Activated gamma-delta T cell (primary cell): Measurements from ENCODE around the gene PBX1.

Source experiments
- DNase-seq: peaks from one replicate; lab custom pipeline; 2025; lab: John Stamatoyannopoulos, UW

The PBX1 gene

DNA sequence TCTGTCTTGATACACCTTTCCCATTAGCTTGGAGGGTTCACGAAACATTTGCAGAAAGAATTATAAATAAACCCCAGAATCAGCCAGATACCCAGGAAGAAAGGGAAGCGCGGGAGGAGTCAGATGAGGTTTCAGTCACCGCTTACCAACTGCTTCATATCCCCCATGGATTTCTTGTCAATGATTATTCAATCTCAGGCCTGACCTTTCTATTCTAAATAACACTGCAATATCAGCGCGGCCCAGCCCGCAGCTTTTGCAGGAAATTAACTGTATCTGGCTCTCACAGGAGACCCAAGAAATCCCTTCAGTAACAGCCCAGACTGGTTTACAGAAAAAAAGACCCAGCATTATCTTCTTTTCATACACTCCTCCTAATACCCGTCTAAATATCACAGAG, 308.6 kb downstream of the PBX1 start:
- no peak for DNase-seq

DNA sequence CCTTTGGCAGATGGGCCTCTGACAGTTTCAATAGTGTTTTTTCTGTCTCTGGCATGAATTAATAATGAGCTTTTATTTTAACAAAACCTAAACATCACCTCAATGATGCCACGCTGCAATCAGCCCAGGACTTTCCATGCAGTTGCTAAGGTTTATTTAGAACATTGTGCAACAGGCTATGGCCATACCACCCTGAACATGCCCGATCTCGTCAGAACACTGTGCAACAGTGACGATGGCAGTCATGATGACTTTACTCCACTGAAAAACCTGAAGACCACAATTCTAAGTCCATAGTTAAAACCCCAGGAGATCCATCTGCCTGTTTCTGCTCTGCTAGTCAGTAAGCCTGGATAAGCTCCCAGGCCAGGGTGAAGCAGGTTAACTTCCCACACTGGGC, 310.0 kb downstream of the PBX1 start:
- DNase-seq, result no peak

DNA sequence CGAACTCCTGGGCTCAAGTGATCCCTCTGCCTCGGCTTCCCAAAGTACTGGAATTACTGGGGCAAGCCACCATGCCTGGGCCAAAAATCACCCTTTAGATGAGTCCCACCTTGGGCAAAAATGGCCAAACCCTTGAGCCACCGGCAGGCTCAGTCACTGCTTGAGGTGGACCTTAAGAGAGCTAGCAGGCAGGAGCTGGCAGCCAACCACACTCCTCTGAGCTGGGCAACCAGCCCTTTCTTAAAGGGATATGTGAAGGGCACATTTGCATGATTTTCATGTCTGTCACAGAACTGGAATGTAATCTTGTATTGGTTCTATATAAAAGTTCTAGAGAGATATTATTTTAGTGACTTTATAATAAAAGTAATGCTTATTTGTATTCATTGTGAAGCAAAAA, 316.5 kb downstream of the PBX1 start:
- DNase-seq, result no peak

DNA sequence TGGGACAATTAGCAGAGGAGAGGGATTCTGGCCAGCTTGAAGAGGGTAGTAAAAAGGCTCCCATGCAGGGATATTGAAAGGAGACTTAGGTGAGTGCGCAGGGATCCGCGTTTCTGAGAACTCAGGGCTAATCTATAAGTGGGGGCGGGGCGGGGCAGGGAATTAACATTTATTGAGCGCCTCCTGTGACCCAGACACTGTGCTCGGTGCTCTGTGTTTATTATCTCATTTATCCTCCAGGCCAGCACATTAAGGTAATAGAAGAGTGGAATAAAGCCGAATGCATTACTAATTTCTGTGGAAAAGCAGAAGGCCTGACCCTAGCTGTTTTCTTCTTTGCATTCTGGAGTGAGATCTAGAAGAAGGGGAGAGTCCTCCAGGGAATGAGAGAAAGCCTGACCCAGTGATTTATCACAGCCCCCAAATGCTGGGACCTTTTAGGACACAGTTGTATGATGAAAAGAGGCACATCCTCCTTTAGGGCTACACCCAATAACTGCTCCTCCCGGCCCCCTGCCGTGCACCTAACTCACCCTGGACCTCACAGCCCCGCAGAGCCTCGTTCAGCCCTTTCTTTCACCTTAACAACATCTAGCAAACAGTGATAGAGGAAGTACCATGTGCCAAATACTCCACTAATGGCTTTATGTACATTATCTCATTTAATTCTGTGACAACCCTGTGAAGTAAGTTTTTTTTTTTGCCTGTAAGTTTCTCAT, 317.6 kb downstream of the PBX1 start:
- DNase-seq, result no peak

DNA sequence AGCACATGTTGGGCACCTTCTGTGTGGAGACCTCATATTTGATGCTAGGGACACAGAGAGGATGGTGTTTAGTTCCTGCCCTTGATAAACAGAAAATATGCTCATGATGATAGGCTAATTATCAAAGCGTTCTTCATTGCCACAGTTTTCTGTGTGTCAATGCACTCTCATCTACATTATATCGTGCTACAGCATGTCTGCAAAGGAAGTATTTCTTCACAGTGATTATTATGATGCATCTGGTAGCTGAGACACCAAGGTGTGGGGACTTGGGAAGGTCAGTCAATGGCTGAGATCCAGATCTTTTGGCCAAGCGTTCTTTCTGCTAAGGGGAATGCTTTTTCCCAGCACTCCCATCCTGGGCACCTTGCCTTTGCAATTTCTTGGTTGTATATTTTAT, 321.2 kb downstream of the PBX1 start:
- DNase-seq, result no peak

DNA sequence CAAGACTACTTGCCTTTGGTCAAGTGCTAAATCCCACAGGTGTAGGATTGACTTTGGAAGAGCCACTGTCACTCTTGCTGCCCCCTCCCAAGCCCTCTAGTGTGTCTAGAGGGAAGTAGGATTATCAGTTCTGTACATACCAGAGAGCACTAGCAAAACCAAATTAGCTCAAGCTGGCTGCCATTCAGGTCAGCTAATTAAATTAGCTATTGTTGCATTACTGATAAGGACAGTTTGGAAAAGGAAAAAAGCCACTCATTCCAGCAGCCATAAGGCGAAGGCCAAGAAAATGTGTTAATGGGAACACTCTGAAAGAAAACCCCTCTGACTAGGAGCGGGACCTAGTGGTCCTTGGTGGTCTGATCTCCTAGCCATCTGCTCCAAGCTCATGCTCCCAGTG, 321.7 kb downstream of the PBX1 start:
- no peak for DNase-seq

DNA sequence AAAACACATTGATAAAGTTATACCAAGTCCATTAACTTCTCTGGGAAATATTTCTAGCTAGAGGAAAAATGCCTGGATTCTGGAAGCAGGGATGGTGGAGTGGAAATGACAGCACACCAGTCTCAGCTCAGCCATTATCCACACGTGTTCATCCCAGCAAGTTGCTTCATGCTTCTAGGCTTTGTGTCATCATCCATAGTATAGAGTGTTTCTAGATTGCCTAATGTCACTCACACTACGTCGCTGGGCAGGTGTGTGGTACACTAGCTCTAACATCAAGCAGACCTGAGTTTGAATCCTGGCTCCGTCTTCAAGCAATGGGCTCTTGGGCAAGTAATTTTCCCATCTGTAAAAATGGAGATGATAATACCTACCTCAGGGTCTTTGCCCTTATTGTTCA, 326.3 kb downstream of the PBX1 start:
- no peak for DNase-seq

DNA sequence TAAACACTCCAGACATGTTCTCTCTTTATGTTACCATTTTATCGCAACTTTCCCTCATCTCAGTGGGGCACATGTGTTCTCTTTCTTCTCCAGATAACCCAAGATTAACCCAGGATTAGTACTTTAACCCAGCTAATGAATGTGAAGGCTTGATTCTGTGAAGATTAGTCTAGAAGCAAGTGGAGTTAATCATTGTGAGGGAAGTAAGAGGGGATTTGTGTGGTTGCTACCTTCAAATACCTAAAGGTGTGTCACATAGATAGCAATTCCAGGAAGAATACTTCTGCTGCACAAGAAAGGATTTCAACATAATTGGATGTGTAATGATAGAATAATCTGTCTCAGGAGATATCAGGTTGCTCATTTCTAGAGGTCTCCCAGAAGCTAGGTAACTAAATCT, 327.1 kb downstream of the PBX1 start:
- no peak for DNase-seq

DNA sequence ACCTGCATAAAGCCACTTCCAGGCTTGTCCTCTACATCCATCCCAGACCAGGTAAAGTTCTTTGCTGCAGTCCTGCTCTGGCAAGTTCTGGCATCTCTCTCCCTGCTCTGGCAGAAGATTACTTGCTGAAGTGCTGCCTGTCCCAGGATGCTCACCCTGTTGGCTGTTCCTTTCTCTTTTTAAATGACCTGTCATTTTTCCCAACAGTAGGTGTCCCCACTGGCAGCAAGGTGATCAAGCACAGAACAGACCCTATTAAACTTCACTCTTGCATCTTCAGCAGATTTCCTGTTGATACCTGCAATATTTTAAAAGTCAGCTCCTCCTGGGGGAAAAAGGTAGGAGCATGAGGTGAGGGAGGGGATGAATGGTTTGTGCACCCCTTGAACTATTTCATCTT, 332.6 kb downstream of the PBX1 start:
- no peak for DNase-seq

DNA sequence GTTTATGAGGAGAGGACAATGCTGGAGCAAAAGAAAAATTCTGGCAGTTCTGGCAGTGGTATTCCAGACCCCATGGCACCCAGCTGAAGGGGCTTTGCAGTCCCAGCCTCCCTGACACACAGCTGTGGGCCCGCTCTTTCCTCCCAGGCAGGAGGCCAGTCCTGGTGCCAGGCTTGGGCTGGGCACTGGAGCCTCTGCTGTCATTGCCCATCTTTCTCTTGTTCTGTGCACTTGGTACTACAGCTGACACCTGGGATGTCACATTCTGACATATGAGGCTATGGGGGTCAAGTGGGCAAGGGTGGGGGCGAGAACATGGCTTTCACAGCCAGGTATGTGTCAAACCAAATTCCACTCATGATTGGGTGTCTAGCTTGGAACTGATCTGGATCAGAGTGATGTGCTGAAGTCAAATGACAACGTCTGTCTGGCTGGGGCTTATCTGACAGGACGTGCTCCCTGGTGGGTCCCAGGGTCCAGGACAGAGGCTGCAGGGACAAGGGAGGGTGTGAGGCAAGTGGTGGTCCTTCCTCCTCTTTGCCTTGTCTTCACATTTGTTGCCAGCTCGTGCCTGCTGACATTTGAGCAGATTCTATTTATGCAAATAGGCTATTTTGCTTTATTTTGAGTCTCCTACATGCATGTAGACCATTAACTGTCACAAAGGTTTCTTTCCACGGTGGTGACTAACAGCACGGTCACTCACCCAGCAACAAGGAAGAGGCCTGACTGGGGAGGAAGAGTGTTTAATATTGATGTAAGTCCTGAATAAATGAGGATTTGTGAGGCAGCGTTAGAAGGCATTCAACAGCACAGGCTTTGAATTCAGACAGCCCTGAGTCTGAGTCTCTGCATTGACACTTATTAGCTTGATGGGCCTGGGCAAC, 336.3 kb downstream of the PBX1 start:
- DNase-seq, result no peak

DNA sequence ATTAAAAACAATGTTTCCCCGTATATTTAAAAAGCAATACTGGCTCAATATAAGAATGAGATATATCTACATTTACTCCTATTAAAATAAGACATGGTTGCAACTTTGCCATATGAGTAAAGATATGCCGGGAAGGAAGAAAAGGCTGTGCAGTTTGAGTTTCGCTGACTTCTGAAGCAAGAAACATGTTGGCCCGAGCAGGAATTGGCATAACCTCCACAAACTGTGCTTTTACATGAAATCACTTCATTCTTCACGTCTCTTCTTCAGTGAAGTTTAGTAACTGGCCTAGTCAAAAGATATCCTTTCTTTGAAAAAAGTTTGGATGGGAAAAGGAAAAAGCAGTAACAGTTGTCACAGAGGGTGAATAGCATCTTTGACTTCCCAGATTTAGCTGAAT, 342.0 kb downstream of the PBX1 start:
- no peak for DNase-seq
